ENCODE data around the gene BNIP2.

BNIP2 gene

DNA sequence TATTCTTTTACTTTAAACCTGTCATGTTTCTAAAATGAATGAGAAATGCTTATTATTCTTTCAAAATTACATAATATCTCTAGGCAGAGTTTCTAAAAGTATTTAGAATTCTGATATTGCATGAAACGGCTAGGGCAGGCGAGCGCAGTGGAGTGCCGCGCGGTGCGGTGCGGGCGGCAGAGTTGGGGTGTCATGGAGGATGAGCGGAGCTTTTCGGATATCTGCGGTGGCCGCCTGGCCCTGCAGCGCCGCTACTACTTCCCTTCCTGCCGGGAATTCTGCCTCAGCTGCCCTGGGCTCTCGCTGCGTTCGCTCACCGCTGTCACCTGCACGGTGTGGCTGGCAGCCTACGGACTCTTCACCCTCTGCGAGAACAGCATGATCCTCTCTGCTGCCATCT lies 12.6 kb downstream of the BNIP2 start:
- Histone ChIP-seq H3K4me1 (ENCODE audit: low read length) (no peaks in the 10 kb centered on the region), H3F3A (ENCODE audit: insufficient read depth, low read length) (no peaks in the 10 kb centered on the region), H2AFZ (ENCODE audit: low read length) (no peak overlapping the region), H3K4me2 (ENCODE audit: low read depth, low read length) (no peak overlapping the region), H3K27ac (ENCODE audit: low read length) (no peak overlapping the region), H3K9me2 (replicated peaks; ENCODE audit: insufficient read depth, low read length) (no peaks in the 10 kb centered on the region), H3K9ac (ENCODE audit: low read length) (no peak overlapping the region), H4K20me1 (ENCODE audit: insufficient read depth, low read length) (no peaks in the 10 kb centered on the region), H3K36me3 (replicated peaks; ENCODE audit: insufficient read depth, low read length) (peaks cover 15% of the 10 kb centered on the region; the same call in 1 of the 2 replicates), H3K4me3 (ENCODE audit: low read length) (no peak overlapping the region), H3K27me3 (replicated peaks; ENCODE audit: insufficient read depth, low read length) (no peaks in the 10 kb centered on the region), H3K9me3 (replicated peaks; ENCODE audit: insufficient read depth, low read length) (no peaks in the 10 kb centered on the region), H3K79me2 (ENCODE audit: low read length) (peaks cover 15% of the 10 kb centered on the region)
- DNase-seq: no peak
- TF ChIP-seq EZH2 (optimal IDR thresholded peaks at IDR 0.05; ENCODE audit: low read depth, low read length): no peak
- TF ChIP-seq, protein P1, sequence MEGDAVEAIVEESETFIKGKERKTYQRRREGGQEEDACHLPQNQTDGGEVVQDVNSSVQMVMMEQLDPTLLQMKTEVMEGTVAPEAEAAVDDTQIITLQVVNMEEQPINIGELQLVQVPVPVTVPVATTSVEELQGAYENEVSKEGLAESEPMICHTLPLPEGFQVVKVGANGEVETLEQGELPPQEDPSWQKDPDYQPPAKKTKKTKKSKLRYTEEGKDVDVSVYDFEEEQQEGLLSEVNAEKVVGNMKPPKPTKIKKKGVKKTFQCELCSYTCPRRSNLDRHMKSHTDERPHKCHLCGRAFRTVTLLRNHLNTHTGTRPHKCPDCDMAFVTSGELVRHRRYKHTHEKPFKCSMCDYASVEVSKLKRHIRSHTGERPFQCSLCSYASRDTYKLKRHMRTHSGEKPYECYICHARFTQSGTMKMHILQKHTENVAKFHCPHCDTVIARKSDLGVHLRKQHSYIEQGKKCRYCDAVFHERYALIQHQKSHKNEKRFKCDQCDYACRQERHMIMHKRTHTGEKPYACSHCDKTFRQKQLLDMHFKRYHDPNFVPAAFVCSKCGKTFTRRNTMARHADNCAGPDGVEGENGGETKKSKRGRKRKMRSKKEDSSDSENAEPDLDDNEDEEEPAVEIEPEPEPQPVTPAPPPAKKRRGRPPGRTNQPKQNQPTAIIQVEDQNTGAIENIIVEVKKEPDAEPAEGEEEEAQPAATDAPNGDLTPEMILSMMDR (IDR thresholded peaks at IDR 0.05; ENCODE audit: low read length): no peak
- TF ChIP-seq EZH2phosphoT487 (IDR thresholded peaks at IDR 0.05; ENCODE audit: low read length): no peak

- DNase-seq: no peak
- Histone ChIP-seq H3K27me3 (replicated peaks; ENCODE audit: insufficient read depth, low read length) (no peaks in the 10 kb centered on the region), H3K27ac (ENCODE audit: low read length) (no peak overlapping the region), H3K9me3 (replicated peaks; ENCODE audit: insufficient read depth, low read length) (no peaks in the 10 kb centered on the region), H4K20me1 (ENCODE audit: insufficient read depth, low read length) (no peaks in the 10 kb centered on the region), H3K4me2 (ENCODE audit: low read depth, low read length) (no peak overlapping the region), H3K9ac (ENCODE audit: low read length) (no peak overlapping the region), H3F3A (ENCODE audit: insufficient read depth, low read length) (no peaks in the 10 kb centered on the region), H2AFZ (ENCODE audit: low read length) (no peak overlapping the region), H3K36me3 (replicated peaks; ENCODE audit: insufficient read depth, low read length) (peaks cover 20% of the 10 kb centered on the region; the same call in 1 of the 2 replicates), H3K79me2 (ENCODE audit: low read length) (no peaks in the 10 kb centered on the region; the same call in 1 of the 2 replicates), H3K9me2 (replicated peaks; ENCODE audit: insufficient read depth, low read length) (no peaks in the 10 kb centered on the region), H3K4me3 (ENCODE audit: low read length) (no peak overlapping the region), H3K4me1 (ENCODE audit: low read length) (no peaks in the 10 kb centered on the region)
- TF ChIP-seq, protein P1 (IDR thresholded peaks at IDR 0.05; ENCODE audit: low read length): no peak
- TF ChIP-seq EZH2phosphoT487 (IDR thresholded peaks at IDR 0.05; ENCODE audit: low read length) (no peak), EZH2 (optimal IDR thresholded peaks at IDR 0.05; ENCODE audit: low read depth, low read length) (no peak)
Observed at GRCh38 chr15:59674361-59674877, 14.7 kb downstream of the BNIP2 start.

DNA sequence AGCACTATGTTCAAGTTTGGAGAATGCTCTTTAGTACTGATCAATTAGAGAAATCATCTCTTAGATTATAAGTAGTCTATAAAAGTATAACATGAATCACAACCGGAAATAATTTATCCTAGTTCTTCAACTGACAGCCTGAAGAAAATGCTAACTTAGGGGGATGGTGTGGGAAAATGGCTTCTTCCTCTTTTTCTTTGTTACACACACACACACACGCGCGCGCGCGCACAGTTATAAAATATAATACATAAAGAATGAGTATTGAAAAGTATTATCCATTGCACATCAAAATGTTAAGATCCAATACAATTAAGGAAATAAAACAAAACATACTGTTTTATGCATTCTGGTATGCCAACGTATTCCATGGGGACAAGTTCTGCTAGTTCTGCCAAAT lies 20.6 kb downstream of the BNIP2 start:
- H3K9me2 ChIP-seq (replicated peaks; ENCODE audit: insufficient read depth, low read length): no peaks in the 10 kb centered on the region
- H3K79me2 ChIP-seq (ENCODE audit: low read length): no peaks in the 10 kb centered on the region
- no peaks in the 10 kb centered on the region for H3K4me1 ChIP-seq (ENCODE audit: low read length)
- H3F3A ChIP-seq (ENCODE audit: insufficient read depth, low read length): no peaks in the 10 kb centered on the region
- H3K27me3 ChIP-seq (replicated peaks; ENCODE audit: insufficient read depth, low read length): no peaks in the 10 kb centered on the region
- no peak for DNase-seq
- H4K20me1 ChIP-seq (ENCODE audit: insufficient read depth, low read length): no peaks in the 10 kb centered on the region
- H3K4me2 ChIP-seq (ENCODE audit: low read depth, low read length): no peak overlapping the region
- no peak overlapping the region for H3K9ac ChIP-seq (ENCODE audit: low read length)
- no peak overlapping the region for H3K4me3 ChIP-seq (ENCODE audit: low read length)
- no peaks in the 10 kb centered on the region for H3K9me3 ChIP-seq (replicated peaks; ENCODE audit: insufficient read depth, low read length)
- H3K27ac ChIP-seq (ENCODE audit: low read length): no peak overlapping the region
- peaks cover 26% of the 10 kb centered on the region; the same call in 1 of the 2 replicates for H3K36me3 ChIP-seq (replicated peaks; ENCODE audit: insufficient read depth, low read length)
- TF ChIP-seq EZH2 (optimal IDR thresholded peaks at IDR 0.05; ENCODE audit: low read depth, low read length) (no peak), EZH2phosphoT487 (IDR thresholded peaks at IDR 0.05; ENCODE audit: low read length) (no peak)
- TF ChIP-seq, protein P1 (IDR thresholded peaks at IDR 0.05; ENCODE audit: low read length): no peak
- no peak overlapping the region for H2AFZ ChIP-seq (ENCODE audit: low read length)
